ENCODE results near the gene HOMER2.

DNA sequence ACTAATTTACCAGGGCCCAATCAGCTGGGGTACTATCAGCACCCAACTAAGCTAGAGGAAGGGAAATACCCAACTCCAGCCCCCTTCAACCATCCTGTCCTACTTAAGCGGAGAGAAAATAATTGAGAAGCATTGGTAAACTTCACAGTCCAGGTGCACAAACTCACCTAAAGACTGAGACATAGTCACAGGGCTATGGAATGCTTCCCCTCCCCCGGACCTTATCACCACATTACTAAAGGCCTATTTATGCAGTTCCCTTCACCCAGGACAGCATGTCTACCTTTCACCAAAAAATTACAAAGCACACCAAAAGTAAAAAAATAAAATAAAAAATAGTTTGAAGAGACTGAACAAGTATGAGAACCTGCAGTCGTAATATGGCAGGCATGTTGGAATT, 47.9 kb downstream of the HOMER2 start:
- TF ChIP-seq, protein P1, sequence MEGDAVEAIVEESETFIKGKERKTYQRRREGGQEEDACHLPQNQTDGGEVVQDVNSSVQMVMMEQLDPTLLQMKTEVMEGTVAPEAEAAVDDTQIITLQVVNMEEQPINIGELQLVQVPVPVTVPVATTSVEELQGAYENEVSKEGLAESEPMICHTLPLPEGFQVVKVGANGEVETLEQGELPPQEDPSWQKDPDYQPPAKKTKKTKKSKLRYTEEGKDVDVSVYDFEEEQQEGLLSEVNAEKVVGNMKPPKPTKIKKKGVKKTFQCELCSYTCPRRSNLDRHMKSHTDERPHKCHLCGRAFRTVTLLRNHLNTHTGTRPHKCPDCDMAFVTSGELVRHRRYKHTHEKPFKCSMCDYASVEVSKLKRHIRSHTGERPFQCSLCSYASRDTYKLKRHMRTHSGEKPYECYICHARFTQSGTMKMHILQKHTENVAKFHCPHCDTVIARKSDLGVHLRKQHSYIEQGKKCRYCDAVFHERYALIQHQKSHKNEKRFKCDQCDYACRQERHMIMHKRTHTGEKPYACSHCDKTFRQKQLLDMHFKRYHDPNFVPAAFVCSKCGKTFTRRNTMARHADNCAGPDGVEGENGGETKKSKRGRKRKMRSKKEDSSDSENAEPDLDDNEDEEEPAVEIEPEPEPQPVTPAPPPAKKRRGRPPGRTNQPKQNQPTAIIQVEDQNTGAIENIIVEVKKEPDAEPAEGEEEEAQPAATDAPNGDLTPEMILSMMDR (IDR thresholded peaks at IDR 0.05): no peak
- no peak for TF ChIP-seq POLR2A (IDR thresholded peaks at IDR 0.05)
